IPS DF 6.9 (cell line): ENCODE data around the gene EHD1.

Experiments
- DNase-seq: peaks from one replicate; pipeline ENCODE4 v3.0.0-alpha.2; 2013; ENCODE audit warnings: low read depth, low spot score
- H3K27ac ChIP-seq: one replicate; pipeline ENCODE4 v1.5.1; 2013; ENCODE audit warnings: low read length, control low read depth
- H3K27me3 ChIP-seq: 2 replicates; pipeline ENCODE4 v1.6.1; 2013; ENCODE audit warnings: mild to moderate bottlenecking, low read length; ENCODE audit not compliant: control insufficient read depth, insufficient read depth
- H3K36me3 ChIP-seq: 2 replicates; pipeline ENCODE4 v1.6.1; 2013; ENCODE audit warnings: low read length; ENCODE audit not compliant: control insufficient read depth, insufficient read depth
- H3K4me1 ChIP-seq: 2 replicates; pipeline ENCODE4 v1.6.1; 2013; ENCODE audit warnings: low read length; ENCODE audit not compliant: control insufficient read depth, insufficient read depth
- H3K4me3 ChIP-seq: 2 replicates; pipeline ENCODE4 v1.5.1; 2013; ENCODE audit warnings: mild to moderate bottlenecking, low read length
- H3K9me3 ChIP-seq: 2 replicates; pipeline ENCODE4 v1.6.1; 2013; ENCODE audit warnings: low read length, inconsistent platforms; ENCODE audit not compliant: control insufficient read depth, insufficient read depth
- WGBS: extraction: QIAGEN DNeasy Blood & Tissue Kit; methylation state at CpG from one replicate; pipeline ENCODE4 v1.1.7; 2013; ENCODE audit warnings: mixed read lengths, missing lambda C conversion rate; ENCODE audit not compliant: insufficient read length, insufficient coverage; 5-methylcytosine and 5-hydroxymethylcytosine counted together

The EHD1 gene

DNA sequence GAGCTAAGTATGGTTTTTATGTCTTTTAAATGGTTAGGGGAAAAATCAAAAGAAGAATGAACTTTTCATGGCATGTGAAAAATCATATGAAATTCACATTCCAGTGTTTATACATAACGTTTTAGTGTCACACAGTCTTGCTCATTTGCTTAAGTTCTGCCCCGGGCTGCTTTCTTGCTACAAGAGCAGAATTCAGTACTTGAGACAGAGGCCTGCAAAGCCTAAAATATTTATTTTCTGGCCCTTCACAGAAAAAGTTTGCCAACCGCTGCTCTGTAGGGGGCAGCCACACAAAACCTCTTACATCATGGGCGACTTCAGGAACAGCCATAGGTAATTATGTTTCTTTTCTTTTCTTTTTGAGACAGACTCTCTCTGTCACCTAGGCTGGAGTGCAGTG, 39.6 kb upstream of the EHD1 start:
- Histone ChIP-seq H3K4me1 (no peaks in the 10 kb centered on the region; the same call in 1 of the 2 replicates), H3K36me3 (peaks cover 8% of the 10 kb centered on the region; the same call in 1 of the 2 replicates), H3K27ac (no peak overlapping the region), H3K27me3 (no peaks in the 10 kb centered on the region), H3K4me3 (no peak overlapping the region; the same call in 1 of the 2 replicates), H3K9me3 (no peaks in the 10 kb centered on the region)
- no peak for DNase-seq
- WGBS, result no CpG with 5 or more reads among the region's 4 CpGs

DNA sequence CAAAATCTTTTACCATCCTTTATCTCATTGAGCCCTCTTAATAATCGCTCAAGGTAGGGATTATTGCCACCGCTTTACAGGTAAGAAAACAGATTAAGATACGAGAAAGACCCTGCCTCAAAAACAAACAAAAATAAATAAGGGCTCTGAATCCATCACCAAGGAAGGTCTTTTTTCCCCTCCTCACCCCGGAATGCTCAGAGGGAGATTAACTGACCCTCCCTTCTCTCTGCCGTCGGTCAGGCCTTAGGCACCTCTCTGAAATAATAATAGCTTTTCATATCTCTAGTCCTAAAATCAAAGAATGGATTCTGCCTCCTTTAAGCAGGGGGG, 39.2 kb upstream of the EHD1 start:
- H3K27me3 ChIP-seq, result no peaks in the 10 kb centered on the region
- no peaks in the 10 kb centered on the region for H3K9me3 ChIP-seq
- H3K4me3 ChIP-seq, result peak overlapping the region; percentile 32; the same call in 1 of the 2 replicates
- no peaks in the 10 kb centered on the region; the same call in 1 of the 2 replicates for H3K4me1 ChIP-seq
- no CpG with 5 or more reads among the region's 6 CpGs for WGBS
- no peak for DNase-seq
- H3K36me3 ChIP-seq, result peaks cover 9% of the 10 kb centered on the region; the same call in 1 of the 2 replicates
- H3K27ac ChIP-seq, result no peak overlapping the region

DNA sequence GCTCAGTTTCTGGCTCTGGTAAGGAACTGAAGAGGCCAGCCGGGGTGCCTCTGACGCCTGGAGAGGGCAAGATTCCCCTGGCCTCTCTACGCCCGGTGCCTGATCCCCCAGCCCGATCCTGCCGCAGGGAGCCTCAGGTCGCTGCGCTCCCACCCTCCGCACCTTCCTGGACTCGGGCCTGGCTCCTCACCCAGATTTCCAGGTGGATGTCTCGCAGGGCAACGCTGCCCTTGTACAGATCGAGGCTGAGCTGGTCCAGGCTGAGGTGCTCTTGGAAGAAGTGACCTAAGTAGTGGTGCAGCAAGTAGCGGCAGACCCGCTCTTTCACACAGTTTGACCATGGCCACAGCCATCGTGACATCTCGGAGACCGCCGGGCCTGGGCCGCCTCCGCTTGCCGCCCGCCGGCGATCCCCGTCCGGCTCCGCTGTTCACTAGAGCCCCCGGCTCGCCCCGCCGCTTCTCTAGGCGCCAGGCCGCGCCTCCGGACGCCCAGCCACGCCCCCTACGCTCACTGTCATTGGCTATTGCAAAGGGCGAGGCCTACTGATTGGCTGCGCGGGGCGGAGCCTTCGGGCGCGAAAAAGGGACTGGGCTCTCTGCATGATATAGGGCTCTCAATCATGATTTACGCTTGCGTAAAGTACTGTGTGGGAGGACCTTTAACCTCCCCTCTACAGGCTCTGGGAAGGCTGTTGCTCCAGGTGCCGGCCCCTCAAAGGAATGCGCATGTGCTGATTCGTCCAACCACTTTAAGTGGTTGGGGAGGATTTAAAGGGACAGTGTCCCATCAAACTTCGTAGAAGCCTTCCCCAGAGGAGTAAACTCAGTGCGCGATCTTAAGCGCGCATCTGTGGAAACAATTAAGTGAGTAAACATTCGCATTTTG, 38.6 kb upstream of the EHD1 start, which contains the start of gene ATG2A:
ATG2A (minus strand) TSS at position 435 of the 888 bp plus-strand sequence; CDS start at position 361, 74 bp downstream.
- H3K4me1 ChIP-seq, result no peaks in the 10 kb centered on the region; the same call in 1 of the 2 replicates
- no peaks in the 10 kb centered on the region for H3K9me3 ChIP-seq
- DNase-seq, result peak; percentile 97
- H3K27me3 ChIP-seq, result no peaks in the 10 kb centered on the region
- H3K36me3 ChIP-seq, result peaks cover 9% of the 10 kb centered on the region; the same call in 1 of the 2 replicates
- no peak within 1 kb of the TSS for H3K27ac ChIP-seq
- H3K4me3 ChIP-seq, result peak within 1 kb of the TSS; percentile 79
- WGBS, result no CpG with 5 or more reads among the region's 57 CpGs

DNA sequence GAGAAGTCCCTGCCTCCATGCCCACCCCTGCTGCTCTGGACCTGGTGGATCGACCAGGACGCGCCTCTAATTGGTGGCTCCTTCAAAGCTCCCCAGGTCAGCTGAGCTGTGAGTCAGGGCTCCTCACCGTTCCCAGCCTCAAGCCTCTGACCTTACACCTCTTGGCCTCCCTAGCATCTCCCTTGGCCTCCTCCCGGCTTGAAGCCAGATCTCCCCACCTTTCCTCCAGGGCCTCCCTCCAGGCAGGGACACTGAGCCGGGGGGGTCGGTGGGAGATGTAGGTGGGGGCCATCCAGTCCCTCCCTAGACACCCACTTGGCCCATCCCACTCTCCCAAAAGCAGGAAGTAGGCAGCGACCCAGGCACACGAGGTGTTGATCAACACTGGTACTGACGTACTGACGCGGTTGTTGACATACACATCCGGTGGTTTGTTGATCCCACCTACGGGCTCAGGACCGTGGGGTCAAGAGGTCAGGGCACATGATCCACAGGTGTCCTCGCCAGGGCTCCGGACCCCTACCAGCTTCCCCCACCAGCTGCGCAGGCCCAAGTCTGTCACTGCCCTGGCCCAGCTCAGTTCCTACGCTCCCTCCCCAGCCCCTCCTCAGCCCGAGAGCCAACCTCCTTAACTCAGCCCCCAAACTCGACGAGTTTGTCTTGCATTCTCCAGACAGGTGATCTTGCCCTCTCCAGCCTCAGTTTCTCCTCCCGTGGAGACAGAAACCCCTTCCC, 37.8 kb upstream of the EHD1 start:
- H3K9me3 ChIP-seq, result no peaks in the 10 kb centered on the region
- H3K27me3 ChIP-seq, result no peaks in the 10 kb centered on the region
- DNase-seq, result no peak
- H3K36me3 ChIP-seq, result peaks cover 12% of the 10 kb centered on the region
- no peak overlapping the region for H3K27ac ChIP-seq
- WGBS, result no CpG with 5 or more reads among the region's 23 CpGs
- H3K4me3 ChIP-seq, result peak overlapping the region; percentile 79; the same call in 1 of the 2 replicates
- H3K4me1 ChIP-seq, result no peaks in the 10 kb centered on the region; the same call in 1 of the 2 replicates

DNA sequence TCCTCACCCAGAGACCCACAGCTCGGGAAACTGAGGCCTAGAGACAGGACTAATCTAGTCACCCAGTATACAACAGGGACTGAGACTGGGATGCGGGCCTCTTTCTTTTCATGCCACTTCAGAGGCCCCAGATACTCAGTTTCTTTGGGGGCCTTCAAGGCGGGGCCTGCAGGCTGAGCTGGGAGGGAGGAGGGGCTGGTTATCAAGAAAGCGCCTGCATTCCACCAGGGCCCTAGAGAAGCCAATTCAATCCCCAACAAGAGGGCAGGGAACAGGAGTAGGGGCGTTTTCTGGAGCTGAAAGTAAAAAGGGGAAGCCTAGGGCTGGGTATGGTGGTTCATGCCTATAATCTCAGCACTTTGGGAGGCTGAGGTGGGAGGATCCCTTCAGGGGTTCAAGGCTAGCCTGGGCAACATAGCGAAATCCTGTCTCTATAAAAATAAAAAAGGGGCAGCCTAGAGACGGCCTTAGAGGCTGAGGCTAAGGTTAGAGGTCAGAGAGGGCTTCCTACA, 37.0 kb upstream of the EHD1 start:
- no CpG with 5 or more reads among the region's 7 CpGs for WGBS
- Histone ChIP-seq H3K4me3 (no peak overlapping the region), H3K27ac (no peak overlapping the region), H3K4me1 (no peaks in the 10 kb centered on the region; the same call in 1 of the 2 replicates), H3K27me3 (no peaks in the 10 kb centered on the region), H3K9me3 (no peaks in the 10 kb centered on the region), H3K36me3 (peaks cover 19% of the 10 kb centered on the region)
- DNase-seq, result no peak

DNA sequence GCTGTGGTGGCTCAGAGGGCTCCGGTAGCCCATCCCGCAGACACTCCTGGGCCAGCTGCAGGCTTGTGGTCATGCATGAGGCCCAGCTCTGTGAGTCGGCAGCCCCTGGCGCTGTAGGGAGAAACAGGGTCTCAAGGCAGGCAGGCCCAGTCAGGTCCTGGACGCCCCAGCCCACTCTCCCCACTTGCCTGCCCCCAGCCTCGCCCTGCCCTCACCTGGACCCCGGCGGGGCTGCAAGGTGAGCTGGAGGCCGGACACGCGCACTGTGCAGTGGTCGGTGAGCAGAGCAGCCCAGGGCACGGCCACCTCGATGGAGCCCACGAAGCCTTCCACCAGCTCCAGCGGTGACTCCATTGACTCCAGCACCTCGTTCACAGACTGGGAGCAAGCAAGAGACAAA, 35.7 kb upstream of the EHD1 start:
- H3K4me3 ChIP-seq, result no peak overlapping the region
- no peaks in the 10 kb centered on the region; the same call in 1 of the 2 replicates for H3K4me1 ChIP-seq
- H3K9me3 ChIP-seq, result no peaks in the 10 kb centered on the region
- no peak for DNase-seq
- H3K36me3 ChIP-seq, result peaks cover 25% of the 10 kb centered on the region
- H3K27me3 ChIP-seq, result no peaks in the 10 kb centered on the region
- no peak overlapping the region for H3K27ac ChIP-seq
- WGBS, result no CpG with 5 or more reads among the region's 17 CpGs

DNA sequence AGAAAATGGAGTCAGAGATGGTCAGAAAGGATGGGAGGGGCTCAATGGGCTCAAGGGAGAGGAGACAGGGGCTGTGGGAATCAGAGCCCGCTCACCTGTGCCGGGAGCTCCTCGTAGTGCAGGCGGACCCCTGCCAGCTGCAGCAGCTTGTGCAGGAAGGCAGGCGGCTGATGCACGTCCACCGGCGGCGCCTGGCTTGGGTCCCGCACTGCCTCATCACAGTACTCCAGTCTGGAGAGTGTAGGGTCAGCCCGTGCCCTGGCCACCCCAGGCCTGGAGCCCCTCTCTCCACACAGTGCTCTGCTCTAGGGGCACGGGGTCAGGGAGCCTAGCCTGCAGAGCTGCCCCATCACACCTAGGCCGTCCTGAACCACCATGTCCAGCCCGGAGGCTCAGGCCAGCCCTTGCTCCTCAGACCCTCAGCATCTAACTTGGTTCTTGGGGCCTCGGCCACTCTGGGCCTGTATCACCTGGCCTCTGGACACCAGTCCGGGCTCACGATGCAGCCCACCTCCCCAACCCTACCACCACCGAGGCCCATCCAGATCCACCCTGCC, 34.8 kb upstream of the EHD1 start:
- peaks cover 25% of the 10 kb centered on the region for H3K36me3 ChIP-seq
- H3K9me3 ChIP-seq, result no peaks in the 10 kb centered on the region
- no peak overlapping the region for H3K27ac ChIP-seq
- no peak for DNase-seq
- no peaks in the 10 kb centered on the region for H3K27me3 ChIP-seq
- no peak overlapping the region for H3K4me3 ChIP-seq
- H3K4me1 ChIP-seq, result no peaks in the 10 kb centered on the region; the same call in 1 of the 2 replicates
- WGBS, result no CpG with 5 or more reads among the region's 18 CpGs

DNA sequence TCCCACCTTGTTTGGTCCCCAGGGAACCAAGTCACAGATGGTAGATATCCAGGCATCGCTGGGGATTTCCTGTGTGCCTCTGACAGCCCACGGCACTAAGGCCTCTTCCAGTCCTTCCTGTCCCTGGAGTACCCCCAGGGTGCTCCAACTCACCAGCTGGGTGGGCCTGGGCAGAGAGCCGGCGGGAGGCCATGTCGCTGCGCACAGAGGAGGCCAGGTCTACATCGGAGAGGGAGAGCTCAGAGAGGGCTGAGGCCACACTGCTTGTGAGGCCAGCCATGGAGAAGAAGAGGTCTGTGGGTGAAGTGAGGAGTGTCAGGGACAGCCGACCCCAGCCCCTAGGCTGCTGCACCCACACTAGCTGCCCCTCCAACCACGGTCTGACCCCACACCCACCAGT, 33.3 kb upstream of the EHD1 start:
- no peak overlapping the region for H3K27ac ChIP-seq
- peaks cover 34% of the 10 kb centered on the region for H3K36me3 ChIP-seq
- DNase-seq, result no peak
- no peaks in the 10 kb centered on the region for H3K27me3 ChIP-seq
- H3K4me3 ChIP-seq, result no peak overlapping the region
- WGBS, result no CpG with 5 or more reads among the region's 9 CpGs
- no peaks in the 10 kb centered on the region for H3K9me3 ChIP-seq
- H3K4me1 ChIP-seq, result no peaks in the 10 kb centered on the region; the same call in 1 of the 2 replicates

DNA sequence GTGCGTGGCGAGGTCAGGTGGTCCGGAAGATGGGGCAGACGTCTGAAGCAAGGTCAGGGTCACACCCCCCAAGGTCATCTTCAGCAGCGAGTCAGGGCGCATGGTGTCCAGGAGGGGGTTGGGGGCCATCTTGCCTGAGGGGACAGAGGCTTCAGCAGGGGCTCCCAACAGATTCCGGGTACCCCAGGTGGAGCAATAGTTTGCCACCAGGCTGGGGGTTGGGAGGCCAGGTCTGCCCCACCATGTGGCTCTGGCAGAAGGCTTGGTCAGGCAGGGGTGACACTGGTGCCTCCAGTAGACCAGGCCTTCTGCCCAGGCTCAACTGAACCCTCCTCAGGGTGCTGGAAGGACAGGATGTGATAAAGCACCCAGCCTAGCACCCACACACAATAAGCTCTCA, 32.7 kb upstream of the EHD1 start:
- peaks cover 37% of the 10 kb centered on the region for H3K36me3 ChIP-seq

More for the DNA sequence above, 32.7 kb upstream of the EHD1 start:
- no peaks in the 10 kb centered on the region; the same call in 1 of the 2 replicates for H3K4me1 ChIP-seq
- WGBS, result no CpG with 5 or more reads among the region's 7 CpGs
- no peak for DNase-seq
- no peak overlapping the region for H3K27ac ChIP-seq
- H3K4me3 ChIP-seq, result no peak overlapping the region
- no peaks in the 10 kb centered on the region for H3K9me3 ChIP-seq
- H3K27me3 ChIP-seq, result no peaks in the 10 kb centered on the region
